Measurements from ENCODE around the gene GFOD1.
"Not testable (repeated sequence)": the region's sequence is repeated elsewhere in the genome, so short reads cannot be mapped to it uniquely, and the experiment has no call there.

Gene GFOD1

DNA sequence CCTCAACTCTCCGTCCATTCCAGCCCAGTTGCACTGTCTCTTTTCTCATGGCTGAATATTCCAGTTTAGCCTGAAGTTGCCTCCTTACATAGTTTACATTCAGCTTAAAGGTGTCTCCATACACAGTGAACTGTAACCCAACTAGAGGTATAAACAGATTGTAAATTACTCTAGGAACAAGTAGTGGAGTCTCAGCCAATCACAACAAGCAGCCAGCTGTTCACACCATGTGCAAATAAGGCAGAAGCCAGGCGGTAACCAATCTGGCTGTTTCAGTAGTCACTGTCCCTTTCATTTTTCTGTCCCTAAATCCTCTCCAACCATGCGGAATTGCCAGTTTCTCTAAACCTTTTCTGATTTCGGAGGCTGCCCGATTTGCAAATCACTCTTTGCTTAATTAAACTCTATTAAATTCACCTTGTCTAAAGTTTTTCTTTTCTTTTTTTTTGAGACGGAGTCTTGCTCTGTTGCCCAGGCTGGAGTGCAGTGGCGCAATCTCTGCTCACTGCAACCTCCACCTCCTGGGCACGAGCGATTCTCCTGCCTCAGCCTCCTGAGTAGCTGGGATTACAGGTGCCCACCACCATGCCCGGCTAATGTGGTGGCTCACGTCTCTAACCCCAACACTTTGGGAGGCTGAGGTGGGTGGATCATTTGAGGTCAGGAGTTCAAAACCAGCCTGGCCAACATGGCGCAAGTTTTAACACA lies 37.6 kb upstream of the GFOD1 start:
- H3K27ac ChIP-seq (ENCODE audit: low read depth, low read length, severe bottlenecking): no peak overlapping the region
- H3K9me3 ChIP-seq (ENCODE audit: control insufficient read depth, low read length): no peaks in the 10 kb centered on the region
- H3K36me3 ChIP-seq (ENCODE audit: control insufficient read depth, insufficient read depth, low read length): no peaks in the 10 kb centered on the region
- no peak overlapping the region for H3K4me3 ChIP-seq (ENCODE audit: extremely low read depth, insufficient read depth, low read length, poor library complexity, severe bottlenecking)
- H3K4me1 ChIP-seq (ENCODE audit: control insufficient read depth, insufficient read depth, low read length, poor library complexity, severe bottlenecking): peaks cover 20% of the 10 kb centered on the region
- 87% methylated on average over 7 to 9 of the region's 12 CpGs for WGBS, 2 experiments (ENCODE audit: insufficient coverage in 2 of 2)

- no peak overlapping the region for H3K27ac ChIP-seq (ENCODE audit: low read depth, low read length, severe bottlenecking)
Measured at GRCh38 chr6:13523826-13524622, 36.6 kb upstream of the GFOD1 start.

DNA sequence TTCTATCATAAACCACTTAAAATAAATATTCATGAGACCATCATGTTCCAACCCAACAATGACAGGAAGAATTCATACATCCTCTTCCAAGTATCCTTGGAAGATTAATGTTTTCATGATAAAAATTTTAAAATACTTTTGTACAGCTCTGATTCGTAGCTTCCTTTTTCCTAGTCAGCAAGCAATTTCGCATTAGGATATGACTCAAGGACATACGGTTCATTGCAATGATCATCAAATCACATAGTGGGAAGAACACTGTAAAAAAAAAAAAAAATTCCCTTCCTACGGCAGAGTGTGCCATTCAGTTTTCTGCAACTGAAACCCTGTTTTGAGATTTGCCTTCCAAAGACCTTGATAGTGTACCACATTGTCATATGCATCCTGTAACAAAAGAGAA lies 35.3 kb upstream of the GFOD1 start:
- WGBS, 2 experiments (ENCODE audit: insufficient coverage in 2 of 2): 100% methylated on average over 1 of the region's 4 CpGs
- no peak overlapping the region for H3K4me3 ChIP-seq (ENCODE audit: extremely low read depth, insufficient read depth, low read length, poor library complexity, severe bottlenecking)
- no peaks in the 10 kb centered on the region for H3K9me3 ChIP-seq (ENCODE audit: control insufficient read depth, low read length)
- no peaks in the 10 kb centered on the region for H3K36me3 ChIP-seq (ENCODE audit: control insufficient read depth, insufficient read depth, low read length)
- peaks cover 20% of the 10 kb centered on the region for H3K4me1 ChIP-seq (ENCODE audit: control insufficient read depth, insufficient read depth, low read length, poor library complexity, severe bottlenecking)
- no peak overlapping the region for H3K27ac ChIP-seq (ENCODE audit: low read depth, low read length, severe bottlenecking)

More at GRCh38 chr6:13523826-13524622, 36.6 kb upstream of the GFOD1 start:
- H3K4me1 ChIP-seq (ENCODE audit: control insufficient read depth, insufficient read depth, low read length, poor library complexity, severe bottlenecking): peaks cover 20% of the 10 kb centered on the region
- H3K36me3 ChIP-seq (ENCODE audit: control insufficient read depth, insufficient read depth, low read length): no peaks in the 10 kb centered on the region
- H3K4me3 ChIP-seq (ENCODE audit: extremely low read depth, insufficient read depth, low read length, poor library complexity, severe bottlenecking): no peak overlapping the region
- WGBS, 2 experiments (ENCODE audit: insufficient coverage in 2 of 2): 93 to 94% methylated on average over 10 of the region's 11 CpGs
- no peaks in the 10 kb centered on the region for H3K9me3 ChIP-seq (ENCODE audit: control insufficient read depth, low read length)

DNA sequence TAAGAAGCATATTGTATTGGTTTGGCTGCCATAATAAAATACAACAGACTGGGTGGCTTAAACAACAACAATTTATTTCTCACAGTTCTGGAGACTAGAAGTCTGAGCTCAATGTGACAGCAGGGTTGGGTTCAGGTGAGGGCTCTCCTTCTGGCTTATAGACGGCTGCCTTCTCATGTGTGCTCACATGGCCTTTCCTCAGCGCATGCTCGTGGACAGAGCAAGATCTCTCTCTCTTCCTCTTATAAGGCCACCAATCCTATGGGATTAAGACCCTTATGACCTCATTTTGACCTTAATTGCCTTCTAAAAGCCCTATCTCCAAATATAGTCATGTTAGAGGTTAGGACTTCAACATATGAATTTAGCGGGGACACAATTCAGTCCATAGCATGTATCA lies 32.4 kb upstream of the GFOD1 start:
- 84 to 97% methylated on average over 3 to 4 of the region's 4 CpGs for WGBS, 2 experiments (ENCODE audit: insufficient coverage in 2 of 2)
- Histone ChIP-seq H3K4me1 (ENCODE audit: control insufficient read depth, insufficient read depth, low read length, poor library complexity, severe bottlenecking) (peaks cover 12% of the 10 kb centered on the region), H3K4me3 (ENCODE audit: extremely low read depth, insufficient read depth, low read length, poor library complexity, severe bottlenecking) (no peak overlapping the region), H3K36me3 (ENCODE audit: control insufficient read depth, insufficient read depth, low read length) (no peaks in the 10 kb centered on the region), H3K27ac (ENCODE audit: low read depth, low read length, severe bottlenecking) (no peak overlapping the region), H3K9me3 (ENCODE audit: control insufficient read depth, low read length) (no peaks in the 10 kb centered on the region)

DNA sequence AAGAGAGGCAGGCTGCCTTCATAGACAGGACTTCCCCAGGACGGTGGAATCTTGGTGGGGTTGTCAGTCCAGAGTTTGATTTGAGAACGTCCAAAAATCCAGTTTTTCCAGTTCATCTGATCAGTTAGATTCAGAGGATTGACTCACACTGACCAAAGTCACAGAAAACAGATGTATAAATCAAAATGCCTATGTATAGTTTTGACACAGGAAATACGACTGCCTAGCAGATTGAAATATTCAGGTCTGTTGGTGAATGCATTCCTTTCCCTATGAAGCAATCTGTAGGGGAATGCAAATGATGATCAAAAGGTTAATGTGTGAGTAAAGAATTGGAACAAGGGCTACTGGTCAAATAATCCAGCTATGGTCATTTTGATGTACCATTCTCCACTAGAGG lies 29.7 kb upstream of the GFOD1 start:
- no peaks in the 10 kb centered on the region for H3K9me3 ChIP-seq (ENCODE audit: control insufficient read depth, low read length)
- no peaks in the 10 kb centered on the region for H3K4me1 ChIP-seq (ENCODE audit: control insufficient read depth, insufficient read depth, low read length, poor library complexity, severe bottlenecking)
- no peak overlapping the region for H3K4me3 ChIP-seq (ENCODE audit: extremely low read depth, insufficient read depth, low read length, poor library complexity, severe bottlenecking)
- WGBS, 2 experiments (ENCODE audit: insufficient coverage in 2 of 2): 83 to 100% methylated on average over 1 to 3 of the region's 3 CpGs
- no peaks in the 10 kb centered on the region for H3K36me3 ChIP-seq (ENCODE audit: control insufficient read depth, insufficient read depth, low read length)
- no peak overlapping the region for H3K27ac ChIP-seq (ENCODE audit: low read depth, low read length, severe bottlenecking)

GRCh38 chr6:13515912-13516311 lies 28.5 kb upstream of the GFOD1 start:
- H3K9me3 ChIP-seq (ENCODE audit: control insufficient read depth, low read length): no peaks in the 10 kb centered on the region
- WGBS, 2 experiments (ENCODE audit: insufficient coverage in 2 of 2): 87 to 94% methylated on average over 1 to 3 of the region's 3 CpGs
- no peaks in the 10 kb centered on the region for H3K4me1 ChIP-seq (ENCODE audit: control insufficient read depth, insufficient read depth, low read length, poor library complexity, severe bottlenecking)
- no peak overlapping the region for H3K4me3 ChIP-seq (ENCODE audit: extremely low read depth, insufficient read depth, low read length, poor library complexity, severe bottlenecking)
- no peaks in the 10 kb centered on the region for H3K36me3 ChIP-seq (ENCODE audit: control insufficient read depth, insufficient read depth, low read length)
- no peak overlapping the region for H3K27ac ChIP-seq (ENCODE audit: low read depth, low read length, severe bottlenecking)

DNA sequence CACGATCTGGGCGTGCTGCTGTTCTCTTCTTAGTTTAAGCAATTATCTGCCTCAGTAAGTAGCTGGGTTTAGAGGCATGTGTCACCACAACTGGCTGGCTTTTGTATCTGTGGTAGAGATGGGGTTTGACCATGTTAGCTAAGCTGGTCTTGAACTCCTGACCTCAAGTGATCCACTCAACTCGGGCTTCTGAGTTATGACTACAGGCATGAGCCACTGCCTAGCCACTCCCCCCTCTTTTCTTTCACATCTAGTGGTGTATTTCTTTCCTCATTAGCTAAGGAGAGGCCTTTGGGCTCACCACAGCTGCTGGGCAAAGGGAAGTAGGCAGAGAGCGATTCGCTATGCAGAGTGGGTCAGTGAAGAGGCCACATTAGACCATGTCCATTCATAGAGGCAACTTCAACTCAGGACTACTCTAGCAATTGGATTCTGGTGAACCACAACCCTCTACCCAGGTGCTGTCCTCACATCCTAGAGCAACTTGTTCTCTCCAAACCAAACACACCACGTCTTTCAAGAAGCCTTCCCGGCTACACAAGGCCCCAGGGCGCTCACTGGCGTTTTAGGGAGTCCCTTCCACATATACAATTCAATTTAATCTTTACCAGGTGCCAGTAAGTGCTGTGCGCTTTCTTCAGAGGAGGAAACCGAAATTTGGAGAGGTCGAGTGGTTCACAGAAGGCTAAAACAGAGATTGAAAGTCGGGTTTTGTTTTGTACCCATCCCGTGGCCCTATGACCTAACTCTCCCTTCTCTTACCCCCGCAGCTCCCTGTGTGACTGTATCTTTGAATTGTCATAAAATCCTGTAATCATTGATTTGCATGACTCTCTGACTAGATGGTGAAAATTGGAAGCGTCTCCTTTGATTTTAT lies 26.5 kb upstream of the GFOD1 start:
- Histone ChIP-seq H3K4me3 (ENCODE audit: extremely low read depth, insufficient read depth, low read length, poor library complexity, severe bottlenecking) (no peak overlapping the region), H3K4me1 (ENCODE audit: control insufficient read depth, insufficient read depth, low read length, poor library complexity, severe bottlenecking) (no peaks in the 10 kb centered on the region), H3K27ac (ENCODE audit: low read depth, low read length, severe bottlenecking) (no peak overlapping the region), H3K36me3 (ENCODE audit: control insufficient read depth, insufficient read depth, low read length) (no peaks in the 10 kb centered on the region), H3K9me3 (ENCODE audit: control insufficient read depth, low read length) (no peaks in the 10 kb centered on the region)
- 91 to 94% methylated on average over 7 to 8 of the region's 16 CpGs for WGBS, 2 experiments (ENCODE audit: insufficient coverage in 2 of 2)

- no peaks in the 10 kb centered on the region for H3K9me3 ChIP-seq (ENCODE audit: control insufficient read depth, low read length)
- WGBS, 2 experiments (ENCODE audit: insufficient coverage in 2 of 2): 77 to 94% methylated on average over 7 to 8 of the region's 9 CpGs
Measured at GRCh38 chr6:13512900-13513299, 25.5 kb upstream of the GFOD1 start.

GRCh38 chr6:13511913-13512717 lies 24.7 kb upstream of the GFOD1 start:
- no peak overlapping the region for H3K27ac ChIP-seq (ENCODE audit: low read depth, low read length, severe bottlenecking)
- no peaks in the 10 kb centered on the region for H3K9me3 ChIP-seq (ENCODE audit: control insufficient read depth, low read length)
- no peaks in the 10 kb centered on the region for H3K4me1 ChIP-seq (ENCODE audit: control insufficient read depth, insufficient read depth, low read length, poor library complexity, severe bottlenecking)
- 92 to 96% methylated on average over 16 to 32 of the region's 33 CpGs for WGBS, 2 experiments (ENCODE audit: insufficient coverage in 2 of 2)
- H3K4me3 ChIP-seq (ENCODE audit: extremely low read depth, insufficient read depth, low read length, poor library complexity, severe bottlenecking): no peak overlapping the region
- no peaks in the 10 kb centered on the region for H3K36me3 ChIP-seq (ENCODE audit: control insufficient read depth, insufficient read depth, low read length)

More at GRCh38 chr6:13512900-13513299, 25.5 kb upstream of the GFOD1 start:
- H3K27ac ChIP-seq (ENCODE audit: low read depth, low read length, severe bottlenecking): no peak overlapping the region
- no peak overlapping the region for H3K4me3 ChIP-seq (ENCODE audit: extremely low read depth, insufficient read depth, low read length, poor library complexity, severe bottlenecking)
- H3K36me3 ChIP-seq (ENCODE audit: control insufficient read depth, insufficient read depth, low read length): no peaks in the 10 kb centered on the region
- H3K4me1 ChIP-seq (ENCODE audit: control insufficient read depth, insufficient read depth, low read length, poor library complexity, severe bottlenecking): no peaks in the 10 kb centered on the region

GRCh38 chr6:13511141-13511571 lies 23.8 kb upstream of the GFOD1 start:
- WGBS, 2 experiments (ENCODE audit: insufficient coverage in 2 of 2): 95% methylated on average over 36 of the region's 37 CpGs
- H3K36me3 ChIP-seq (ENCODE audit: control insufficient read depth, insufficient read depth, low read length); H3K4me3 ChIP-seq (ENCODE audit: extremely low read depth, insufficient read depth, low read length, poor library complexity, severe bottlenecking); H3K4me1 ChIP-seq (ENCODE audit: control insufficient read depth, insufficient read depth, low read length, poor library complexity, severe bottlenecking); H3K9me3 ChIP-seq (ENCODE audit: control insufficient read depth, low read length); H3K27ac ChIP-seq (ENCODE audit: low read depth, low read length, severe bottlenecking): not testable (repeated sequence)

All from mesodermal cell (in vitro differentiated cells).